ENCODE data around the gene ANKRD6.

Gene ANKRD6

GRCh38 chr6:89501222-89501621 is 68.3 kb downstream of the ANKRD6 start:
- no peaks in the 10 kb centered on the region for H3K36me3 ChIP-seq (ENCODE audit: control insufficient read depth, insufficient read depth, low read length)
- no peaks in the 10 kb centered on the region for H3K27me3 ChIP-seq (ENCODE audit: control insufficient read depth, insufficient read depth, low read length)
- H3K9me3 ChIP-seq (ENCODE audit: control insufficient read depth, insufficient read depth, low read length): no peaks in the 10 kb centered on the region
- H3K4me3 ChIP-seq (ENCODE audit: low read depth, low read length): no peak overlapping the region
- H3K9ac ChIP-seq (ENCODE audit: low read depth, low read length): no peak overlapping the region
- H3K4me1 ChIP-seq (ENCODE audit: control insufficient read depth, insufficient read depth, low read length): peaks cover 29% of the 10 kb centered on the region

DNA sequence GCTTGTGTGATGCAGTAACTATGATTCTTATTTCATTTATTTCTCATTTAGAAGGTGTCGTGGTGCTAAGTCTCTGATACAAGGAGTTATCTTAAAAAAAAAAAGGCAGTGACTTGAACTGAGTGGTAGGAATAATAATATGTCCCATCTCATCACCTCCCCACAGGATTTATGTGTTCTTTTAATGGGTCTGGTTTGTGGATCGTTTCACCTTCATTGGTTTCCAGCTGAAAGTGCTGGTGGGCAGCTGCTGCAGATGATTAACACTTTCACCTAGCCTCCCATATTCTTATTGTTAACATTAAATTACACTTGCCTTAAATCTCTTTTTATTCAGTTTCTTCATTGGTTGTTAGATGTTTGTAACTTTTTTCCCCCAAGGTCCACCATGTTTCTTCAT is 68.8 kb downstream of the ANKRD6 start:
- H3K9ac ChIP-seq (ENCODE audit: low read depth, low read length): no peak overlapping the region
- H3K9me3 ChIP-seq (ENCODE audit: control insufficient read depth, insufficient read depth, low read length): no peaks in the 10 kb centered on the region
- no peaks in the 10 kb centered on the region for H3K36me3 ChIP-seq (ENCODE audit: control insufficient read depth, insufficient read depth, low read length)
- no peak overlapping the region for H3K4me3 ChIP-seq (ENCODE audit: low read depth, low read length)
- H3K4me1 ChIP-seq (ENCODE audit: control insufficient read depth, insufficient read depth, low read length): peaks cover 29% of the 10 kb centered on the region
- H3K27me3 ChIP-seq (ENCODE audit: control insufficient read depth, insufficient read depth, low read length): no peaks in the 10 kb centered on the region

- H3K4me3 ChIP-seq (ENCODE audit: low read depth, low read length): no peak overlapping the region
- no peak overlapping the region for H3K9ac ChIP-seq (ENCODE audit: low read depth, low read length)
- peaks cover 27% of the 10 kb centered on the region for H3K4me1 ChIP-seq (ENCODE audit: control insufficient read depth, insufficient read depth, low read length)
- H3K9me3 ChIP-seq (ENCODE audit: control insufficient read depth, insufficient read depth, low read length): no peaks in the 10 kb centered on the region
- H3K36me3 ChIP-seq (ENCODE audit: control insufficient read depth, insufficient read depth, low read length): no peaks in the 10 kb centered on the region
- H3K27me3 ChIP-seq (ENCODE audit: control insufficient read depth, insufficient read depth, low read length): no peaks in the 10 kb centered on the region
Observed at GRCh38 chr6:89503641-89504040, 70.7 kb downstream of the ANKRD6 start.

DNA sequence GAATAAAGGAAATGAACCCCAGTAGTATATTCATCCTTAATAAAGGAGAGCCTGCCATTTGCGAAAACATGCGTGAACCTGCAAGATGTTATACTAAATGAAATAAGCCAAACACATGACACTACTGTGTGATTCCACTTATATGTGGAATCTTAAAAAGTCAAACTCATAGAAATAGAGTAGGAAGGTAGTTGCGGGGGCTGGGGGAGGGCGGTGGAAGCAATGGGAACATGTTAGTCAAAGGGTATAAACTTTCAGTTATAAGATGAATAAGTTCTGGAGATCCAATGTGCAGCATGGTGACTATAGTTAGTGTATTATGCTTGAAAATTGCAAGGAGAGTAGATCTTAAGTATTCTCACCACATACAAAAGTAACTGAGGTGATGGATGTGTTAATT is 72.9 kb downstream of the ANKRD6 start:
- Histone ChIP-seq H3K4me3 (ENCODE audit: low read depth, low read length) (no peak overlapping the region), H3K4me1 (ENCODE audit: control insufficient read depth, insufficient read depth, low read length) (peaks cover 21% of the 10 kb centered on the region), H3K9ac (ENCODE audit: low read depth, low read length) (no peak overlapping the region), H3K36me3 (ENCODE audit: control insufficient read depth, insufficient read depth, low read length) (no peaks in the 10 kb centered on the region), H3K9me3 (ENCODE audit: control insufficient read depth, insufficient read depth, low read length) (no peaks in the 10 kb centered on the region), H3K27me3 (ENCODE audit: control insufficient read depth, insufficient read depth, low read length) (no peaks in the 10 kb centered on the region)

DNA sequence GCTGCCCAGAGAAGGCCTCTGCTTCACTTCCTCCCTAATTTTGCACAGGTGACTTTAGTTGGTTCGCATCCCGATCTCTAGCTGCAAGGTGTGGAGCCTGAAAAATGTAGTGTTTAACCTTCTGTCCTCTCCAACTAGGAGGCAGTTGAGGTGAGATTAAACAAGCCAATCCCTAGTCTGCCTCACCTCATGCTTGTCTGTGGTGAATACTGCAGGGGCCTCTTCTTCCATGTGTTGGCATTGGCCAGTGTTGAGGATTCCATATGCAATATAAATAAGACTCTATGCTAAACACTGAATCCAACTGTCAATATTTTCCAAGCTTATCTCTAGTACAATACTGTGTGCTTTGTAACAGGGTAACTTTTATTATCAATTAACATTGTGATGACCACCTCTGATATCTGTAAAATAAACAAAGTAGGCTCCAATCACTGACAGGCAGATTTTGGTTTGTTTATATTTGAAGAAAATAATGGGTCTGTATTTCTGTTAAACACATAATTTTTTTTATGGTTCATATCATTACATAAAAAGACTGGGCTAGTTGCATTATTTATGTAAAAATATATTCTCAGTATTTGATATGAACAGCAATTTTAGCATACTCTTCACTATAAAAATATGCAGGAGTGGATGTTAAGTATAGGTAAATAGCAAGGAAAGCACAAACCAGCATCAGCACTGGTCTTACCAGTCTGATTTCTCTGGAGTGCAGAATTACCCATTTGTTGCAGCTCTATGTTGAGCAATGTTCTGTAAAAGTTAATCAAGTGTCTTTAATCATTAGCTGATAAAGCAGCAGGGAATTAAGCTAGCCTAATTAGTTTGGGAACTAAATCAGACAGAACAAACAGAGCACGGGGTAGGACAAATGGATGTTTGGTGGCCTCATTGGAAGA is 74.0 kb downstream of the ANKRD6 start:
- H3K4me3 ChIP-seq (ENCODE audit: low read depth, low read length): no peak overlapping the region
- H3K9ac ChIP-seq (ENCODE audit: low read depth, low read length): no peak overlapping the region
- peaks cover 10% of the 10 kb centered on the region for H3K4me1 ChIP-seq (ENCODE audit: control insufficient read depth, insufficient read depth, low read length)
- H3K9me3 ChIP-seq (ENCODE audit: control insufficient read depth, insufficient read depth, low read length): no peaks in the 10 kb centered on the region
- no peaks in the 10 kb centered on the region for H3K27me3 ChIP-seq (ENCODE audit: control insufficient read depth, insufficient read depth, low read length)
- no peaks in the 10 kb centered on the region for H3K36me3 ChIP-seq (ENCODE audit: control insufficient read depth, insufficient read depth, low read length)

- Histone ChIP-seq H3K36me3 (ENCODE audit: control insufficient read depth, insufficient read depth, low read length) (no peaks in the 10 kb centered on the region), H3K9me3 (ENCODE audit: control insufficient read depth, insufficient read depth, low read length) (no peaks in the 10 kb centered on the region), H3K4me3 (ENCODE audit: low read depth, low read length) (no peak overlapping the region), H3K4me1 (ENCODE audit: control insufficient read depth, insufficient read depth, low read length) (no peaks in the 10 kb centered on the region), H3K27me3 (ENCODE audit: control insufficient read depth, insufficient read depth, low read length) (no peaks in the 10 kb centered on the region), H3K9ac (ENCODE audit: low read depth, low read length) (no peak overlapping the region)
Observed at GRCh38 chr6:89508755-89509563, 76.0 kb downstream of the ANKRD6 start.

DNA sequence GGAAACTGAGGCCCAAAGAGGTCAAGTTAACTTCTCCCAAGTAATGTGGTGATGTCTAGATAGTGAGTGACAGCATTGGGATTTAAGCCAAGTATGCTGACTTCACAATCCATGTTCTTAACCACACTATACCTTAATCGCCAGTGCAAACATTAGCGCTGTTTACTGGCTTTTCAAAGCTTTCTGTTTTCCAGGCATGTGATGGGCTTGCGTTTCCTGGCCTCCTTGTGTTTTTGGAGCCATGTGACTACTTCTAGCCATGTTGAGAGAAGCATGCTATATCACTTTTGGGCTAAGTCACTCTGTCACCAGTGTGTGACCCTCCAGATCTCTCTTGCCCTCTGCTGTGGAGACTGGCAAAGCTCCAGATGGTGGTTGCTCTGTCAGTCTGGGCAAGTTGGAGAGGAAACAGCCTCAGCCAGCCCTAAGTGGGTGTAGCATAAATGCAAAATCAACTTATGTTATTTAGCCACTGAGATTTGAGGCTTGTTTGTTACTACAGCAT is 76.9 kb downstream of the ANKRD6 start:
- Histone ChIP-seq H3K9me3 (ENCODE audit: control insufficient read depth, insufficient read depth, low read length) (no peaks in the 10 kb centered on the region), H3K4me1 (ENCODE audit: control insufficient read depth, insufficient read depth, low read length) (no peaks in the 10 kb centered on the region), H3K36me3 (ENCODE audit: control insufficient read depth, insufficient read depth, low read length) (no peaks in the 10 kb centered on the region), H3K27me3 (ENCODE audit: control insufficient read depth, insufficient read depth, low read length) (no peaks in the 10 kb centered on the region), H3K9ac (ENCODE audit: low read depth, low read length) (no peak overlapping the region), H3K4me3 (ENCODE audit: low read depth, low read length) (no peak overlapping the region)

DNA sequence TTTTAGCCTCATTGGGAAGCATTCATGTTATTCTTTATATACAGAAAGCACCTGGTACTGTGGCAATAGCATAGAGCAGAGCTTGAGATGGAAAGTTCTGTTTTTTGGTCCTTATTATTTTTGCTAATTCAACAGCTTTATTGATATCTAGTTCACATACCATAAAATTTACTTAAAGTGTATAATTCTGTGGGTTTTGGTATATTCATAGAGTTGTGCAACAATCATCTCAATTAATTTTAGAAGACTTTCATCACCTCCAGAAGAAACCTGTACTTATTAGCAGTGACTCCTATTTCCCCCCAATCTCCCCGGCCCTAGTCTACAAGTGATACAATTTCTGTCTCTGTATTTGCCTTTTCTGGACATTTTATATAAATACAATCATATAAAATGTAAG is 77.4 kb downstream of the ANKRD6 start:
- Histone ChIP-seq H3K4me3 (ENCODE audit: low read depth, low read length) (no peak overlapping the region), H3K27me3 (ENCODE audit: control insufficient read depth, insufficient read depth, low read length) (no peaks in the 10 kb centered on the region), H3K9ac (ENCODE audit: low read depth, low read length) (no peak overlapping the region), H3K9me3 (ENCODE audit: control insufficient read depth, insufficient read depth, low read length) (no peaks in the 10 kb centered on the region), H3K4me1 (ENCODE audit: control insufficient read depth, insufficient read depth, low read length) (no peaks in the 10 kb centered on the region), H3K36me3 (ENCODE audit: control insufficient read depth, insufficient read depth, low read length) (no peaks in the 10 kb centered on the region)

DNA sequence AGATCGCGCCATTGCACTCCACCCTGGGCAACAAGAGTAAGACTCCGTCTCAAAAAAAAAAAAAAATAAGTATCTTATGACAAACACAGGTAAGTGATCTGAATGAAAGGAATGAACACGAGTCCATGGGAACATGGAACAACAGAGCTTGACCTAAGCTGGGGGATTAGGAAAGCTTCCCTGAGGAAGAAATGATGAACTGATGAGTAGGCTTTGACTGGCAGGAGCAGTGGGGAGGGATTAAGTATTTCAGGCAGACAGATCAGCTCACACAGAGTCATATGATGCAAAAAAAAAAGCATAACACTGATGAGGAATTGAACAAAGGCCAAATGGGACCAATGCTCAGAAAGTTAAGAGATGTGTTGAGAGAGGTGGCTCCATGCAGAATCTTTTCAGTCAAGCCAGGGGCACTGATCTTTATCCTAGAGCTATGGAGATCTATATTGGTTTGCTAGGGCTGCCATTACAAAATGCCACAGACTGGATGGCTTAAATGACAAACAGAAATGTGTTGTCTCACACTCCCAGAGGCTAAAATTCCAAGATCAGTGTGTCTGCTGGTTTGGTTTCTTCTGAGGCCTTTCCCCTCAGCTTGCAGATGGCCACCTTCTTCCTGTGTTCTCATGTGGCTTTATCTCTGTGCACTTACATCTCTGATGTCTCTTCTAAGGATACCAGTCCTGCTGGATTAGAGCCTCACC is 85.6 kb downstream of the ANKRD6 start:
- no peaks in the 10 kb centered on the region for H3K4me1 ChIP-seq (ENCODE audit: control insufficient read depth, insufficient read depth, low read length)
- no peak overlapping the region for H3K9ac ChIP-seq (ENCODE audit: low read depth, low read length)
- no peak overlapping the region for H3K4me3 ChIP-seq (ENCODE audit: low read depth, low read length)
- no peaks in the 10 kb centered on the region for H3K36me3 ChIP-seq (ENCODE audit: control insufficient read depth, insufficient read depth, low read length)
- no peaks in the 10 kb centered on the region for H3K27me3 ChIP-seq (ENCODE audit: control insufficient read depth, insufficient read depth, low read length)
- H3K9me3 ChIP-seq (ENCODE audit: control insufficient read depth, insufficient read depth, low read length): no peaks in the 10 kb centered on the region

DNA sequence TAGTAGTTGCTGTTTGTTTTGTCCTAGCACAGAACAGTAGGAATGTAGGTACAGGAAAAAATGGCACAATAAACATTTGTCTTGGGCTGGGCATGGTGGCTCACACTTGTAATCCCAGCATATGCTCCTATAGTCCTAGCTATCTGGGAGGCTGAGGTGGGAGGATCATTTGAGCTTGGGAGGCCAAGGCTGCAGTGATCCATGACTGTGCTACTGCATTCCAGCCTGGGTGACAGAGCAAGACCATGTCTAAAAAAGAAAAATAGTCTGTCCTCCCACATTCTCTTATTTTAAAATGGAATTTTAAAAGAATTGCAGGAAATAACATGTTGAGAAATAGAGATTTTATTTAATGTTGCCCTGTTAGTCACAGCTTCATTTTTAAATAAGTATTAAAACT is 87.8 kb downstream of the ANKRD6 start:
- no peaks in the 10 kb centered on the region for H3K4me1 ChIP-seq (ENCODE audit: control insufficient read depth, insufficient read depth, low read length)
- H3K9ac ChIP-seq (ENCODE audit: low read depth, low read length): no peak overlapping the region
- no peaks in the 10 kb centered on the region for H3K36me3 ChIP-seq (ENCODE audit: control insufficient read depth, insufficient read depth, low read length)

GRCh38 chr6:89522778-89523177 is 89.8 kb downstream of the ANKRD6 start:
- Histone ChIP-seq H3K9me3 (ENCODE audit: control insufficient read depth, insufficient read depth, low read length) (no peaks in the 10 kb centered on the region), H3K36me3 (ENCODE audit: control insufficient read depth, insufficient read depth, low read length) (no peaks in the 10 kb centered on the region), H3K4me3 (ENCODE audit: low read depth, low read length) (no peak overlapping the region), H3K27me3 (ENCODE audit: control insufficient read depth, insufficient read depth, low read length) (no peaks in the 10 kb centered on the region), H3K9ac (ENCODE audit: low read depth, low read length) (no peak overlapping the region), H3K4me1 (ENCODE audit: control insufficient read depth, insufficient read depth, low read length) (no peaks in the 10 kb centered on the region)

More for the DNA sequence above, 87.8 kb downstream of the ANKRD6 start:
- no peak overlapping the region for H3K4me3 ChIP-seq (ENCODE audit: low read depth, low read length)
- no peaks in the 10 kb centered on the region for H3K9me3 ChIP-seq (ENCODE audit: control insufficient read depth, insufficient read depth, low read length)
- no peaks in the 10 kb centered on the region for H3K27me3 ChIP-seq (ENCODE audit: control insufficient read depth, insufficient read depth, low read length)
